H1 (cell line): ENCODE results near the gene UBN2.

Experiments used
- BCL11A ChIP-seq, 2 experiments: IDR thresholded peaks; one replicate each; pipeline ENCODE4 v1.6.1; 2011; ENCODE audit warnings: low read depth in 2 of 2, low read length in 2 of 2, mild to moderate bottlenecking in 2 of 2
- CTCF ChIP-seq, 3 experiments: IDR thresholded peaks; 1 replicate in 2 of 3; 2 replicates in 1 of 3; pipeline versions ENCODE4 v1.5.1 to v1.6.1; 2011; ENCODE audit warnings: low read length in 3 of 3, mild to moderate bottlenecking in 3 of 3, inconsistent platforms in 2 of 3, low read depth in 1 of 3, moderate library complexity in 1 of 3; ENCODE audit not compliant: insufficient read depth in 1 of 3; ENCODE audit errors: control extremely low read depth in 1 of 3
- GTF2F1 ChIP-seq: IDR thresholded peaks from 2 replicates; pipeline ENCODE4 v1.6.1; 2012; ENCODE audit warnings: low read depth, low read length, improper control_type of control experiment, borderline replicate concordance
- MAX ChIP-seq: IDR thresholded peaks from 2 replicates; pipeline ENCODE4 v1.6.1; 2012; ENCODE audit warnings: inconsistent platforms
- POLR2A ChIP-seq, 2 experiments: IDR thresholded peaks; 1 replicate in 1 of 2; 2 replicates in 1 of 2; pipeline ENCODE4 v1.6.1; 2011; ENCODE audit warnings: low read depth in 2 of 2, low read length in 2 of 2, mild to moderate bottlenecking in 2 of 2; ENCODE audit errors: control extremely low read depth in 1 of 2
- POLR2AphosphoS5 ChIP-seq: IDR thresholded peaks from 2 replicates; pipeline ENCODE4 v1.6.1; 2011; ENCODE audit warnings: low read depth, low read length
- SRF ChIP-seq: IDR thresholded peaks from 2 replicates; pipeline ENCODE4 v1.6.1; 2011; ENCODE audit warnings: mild to moderate bottlenecking, low read depth, low read length, moderate library complexity
- USF2 ChIP-seq: IDR thresholded peaks from 2 replicates; pipeline ENCODE4 v1.6.1; 2011; ENCODE audit warnings: low read length, improper control_type of control experiment
- ZNF274 ChIP-seq: IDR thresholded peaks from 2 replicates; pipeline ENCODE4 v1.7.0; 2012; ENCODE audit warnings: low read length, borderline replicate concordance; ENCODE audit errors: extremely low read depth

GRCh38 chr7:139181404-139181803 is 49.6 kb upstream of the UBN2 start:
- no peak for TF ChIP-seq BCL11A (IDR thresholded peaks at IDR 0.05; ENCODE audit: low read depth in 2 of 2, low read length in 2 of 2)
- TF ChIP-seq MAX: no peak
- TF ChIP-seq POLR2A (IDR thresholded peaks at IDR 0.05; ENCODE audit: control extremely low read depth in 1 of 2, low read depth in 2 of 2, low read length in 2 of 2): no peak
- no peak for TF ChIP-seq CTCF (IDR thresholded peaks at IDR 0.05; ENCODE audit: control extremely low read depth in 1 of 3, insufficient read depth in 1 of 3, low read depth in 1 of 3, low read length in 3 of 3)
- TF ChIP-seq ZNF274: no peak
- no peak for TF ChIP-seq SRF
- no peak for TF ChIP-seq GTF2F1
- TF ChIP-seq USF2: no peak
- no peak for TF ChIP-seq POLR2AphosphoS5
